ENCODE results near the gene SLC16A12.

SLC16A12 gene, protein sequence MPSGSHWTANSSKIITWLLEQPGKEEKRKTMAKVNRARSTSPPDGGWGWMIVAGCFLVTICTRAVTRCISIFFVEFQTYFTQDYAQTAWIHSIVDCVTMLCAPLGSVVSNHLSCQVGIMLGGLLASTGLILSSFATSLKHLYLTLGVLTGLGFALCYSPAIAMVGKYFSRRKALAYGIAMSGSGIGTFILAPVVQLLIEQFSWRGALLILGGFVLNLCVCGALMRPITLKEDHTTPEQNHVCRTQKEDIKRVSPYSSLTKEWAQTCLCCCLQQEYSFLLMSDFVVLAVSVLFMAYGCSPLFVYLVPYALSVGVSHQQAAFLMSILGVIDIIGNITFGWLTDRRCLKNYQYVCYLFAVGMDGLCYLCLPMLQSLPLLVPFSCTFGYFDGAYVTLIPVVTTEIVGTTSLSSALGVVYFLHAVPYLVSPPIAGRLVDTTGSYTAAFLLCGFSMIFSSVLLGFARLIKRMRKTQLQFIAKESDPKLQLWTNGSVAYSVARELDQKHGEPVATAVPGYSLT

DNA sequence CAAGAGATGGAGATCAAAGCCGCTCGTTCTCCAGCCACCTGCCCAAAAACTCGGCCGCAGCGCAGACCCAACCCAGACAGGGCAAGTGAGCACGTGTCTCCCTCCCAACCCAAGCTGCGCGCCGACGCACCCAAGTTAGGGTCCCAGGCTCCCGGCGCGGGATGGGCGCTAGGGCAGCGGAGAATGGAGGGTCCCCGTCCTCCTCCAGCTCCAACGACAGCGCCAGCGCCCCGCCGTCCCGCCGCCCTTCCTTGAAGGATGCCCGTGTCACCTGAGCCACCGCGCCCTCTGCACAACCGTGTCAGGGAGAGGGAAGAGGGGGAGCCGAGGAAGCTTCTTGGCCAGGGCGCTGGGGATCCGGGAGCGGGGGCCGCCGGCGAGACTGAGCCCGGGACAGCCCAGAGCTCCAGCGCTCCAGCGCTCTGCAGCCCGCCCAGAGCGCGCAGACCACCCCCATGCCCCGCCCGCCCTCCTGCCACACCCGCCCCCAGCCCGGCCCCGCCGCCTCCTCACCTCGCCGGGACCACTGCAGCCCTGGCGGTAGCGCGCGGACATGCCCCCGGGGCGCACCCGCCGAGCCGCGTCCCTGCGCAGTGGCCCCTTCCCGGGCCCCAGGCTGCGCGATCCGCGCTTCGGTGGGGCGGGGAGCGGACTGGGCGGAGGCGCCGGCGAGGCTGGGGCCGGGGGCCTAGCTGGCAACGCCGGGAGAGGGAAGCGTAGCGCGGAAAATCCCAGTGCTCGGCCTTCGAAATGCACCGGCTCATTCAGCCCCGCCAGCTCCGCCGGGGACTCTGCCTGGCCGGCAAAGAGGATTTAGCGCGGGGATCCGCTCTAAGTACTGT, at the start of gene SLC16A12:
Gene SLC16A12 (minus strand): TSS at position 424 of the 842 bp plus-strand sequence. CDS start 73,016 bp downstream, outside the sequence.
- DNase-seq: no peak

DNA sequence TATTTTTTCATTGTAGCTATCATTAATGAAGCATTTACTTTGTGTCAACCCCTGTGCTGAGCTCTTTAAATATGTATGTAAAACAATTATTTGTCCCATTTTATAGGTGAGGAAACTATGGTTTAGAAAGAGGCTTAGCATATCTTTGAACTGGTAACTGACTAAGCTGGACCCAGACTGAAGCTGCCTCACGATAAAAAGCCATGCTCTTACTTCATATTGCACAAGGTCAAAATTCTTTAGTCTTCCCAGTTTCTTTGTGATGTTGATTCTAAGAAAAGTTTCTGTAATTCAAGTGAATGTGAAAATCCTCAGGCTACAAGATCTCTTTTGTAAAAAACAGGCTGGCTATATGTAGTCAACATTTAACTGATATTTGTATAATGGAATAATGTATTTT, 46.6 kb upstream of the SLC16A12 start:
- no peak for DNase-seq

DNA sequence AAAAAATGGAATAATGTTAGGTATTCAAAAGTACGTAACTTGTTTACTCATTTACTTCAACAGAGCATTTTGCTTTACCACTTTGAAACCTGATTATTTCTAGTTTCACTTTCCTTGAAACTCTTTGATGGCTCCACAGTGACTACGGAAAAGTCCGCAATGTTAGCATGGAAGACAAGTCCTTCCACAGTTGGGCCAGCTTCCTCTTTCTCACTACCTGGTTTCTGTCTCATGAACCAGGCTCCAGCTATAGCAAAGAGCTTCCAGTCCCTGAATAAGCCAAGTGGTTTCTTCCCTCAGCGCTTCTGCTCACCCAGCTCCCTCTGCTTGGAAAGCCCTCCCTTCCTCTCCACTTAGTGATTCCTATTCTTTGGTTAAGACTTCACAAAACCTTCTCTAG, 44.8 kb upstream of the SLC16A12 start:
- no peak for DNase-seq

DNA sequence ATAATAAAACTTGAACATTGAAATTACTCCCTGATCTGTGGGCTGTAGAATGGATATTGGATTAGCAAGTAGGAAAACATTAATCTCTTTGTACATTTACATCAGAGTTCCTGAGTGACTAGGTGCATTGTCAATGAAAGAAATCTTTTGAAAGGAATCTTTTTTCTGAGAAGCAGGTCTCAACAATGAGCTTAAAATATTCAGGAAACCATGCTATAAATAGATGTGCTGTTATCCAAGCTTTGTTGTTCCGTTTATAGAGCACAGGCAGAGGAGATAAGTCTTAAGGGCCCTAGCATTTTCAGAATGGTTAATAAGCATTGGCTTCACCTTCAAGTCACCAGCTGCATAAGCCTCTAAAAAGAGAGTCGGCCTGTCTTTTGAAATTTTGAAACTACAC, 41.3 kb upstream of the SLC16A12 start:
- DNase-seq: no peak

DNA sequence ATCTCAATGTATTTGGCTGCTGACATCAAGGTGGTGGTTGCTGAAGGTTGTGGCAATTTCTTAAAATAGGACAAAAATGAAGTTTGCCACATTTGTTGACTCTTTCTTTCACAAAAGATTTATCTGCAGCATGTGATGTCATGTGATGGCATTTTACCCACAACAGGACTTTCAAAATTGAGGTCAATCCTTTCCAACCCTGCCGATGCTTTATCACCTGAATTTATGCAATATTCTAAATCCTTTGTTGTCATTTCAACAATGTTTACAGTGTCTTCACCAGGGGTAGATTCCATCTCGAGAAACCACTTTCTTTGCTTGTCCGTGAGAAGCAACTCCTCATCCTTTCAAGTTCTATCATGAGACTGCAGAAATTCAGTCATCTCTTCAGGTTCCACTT, 40.6 kb upstream of the SLC16A12 start:
- no peak for DNase-seq

DNA sequence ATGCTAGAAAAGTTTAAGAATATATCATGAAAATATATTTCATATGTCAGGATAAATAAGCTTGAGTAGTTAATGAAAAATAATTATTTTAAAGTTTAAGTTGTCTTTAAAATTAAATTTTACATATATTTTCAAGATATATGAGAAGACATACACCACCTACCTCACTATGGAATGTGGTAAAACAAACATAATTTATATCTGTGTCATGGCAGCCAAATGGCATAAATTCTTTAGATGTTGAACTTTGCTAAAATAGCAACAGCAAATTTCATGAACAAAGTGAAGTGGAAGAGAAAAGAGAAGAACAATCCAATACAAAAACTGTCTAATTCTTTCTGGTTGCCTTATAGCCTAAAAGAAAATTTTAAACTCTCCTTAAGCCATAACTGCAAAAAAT, 39.6 kb upstream of the SLC16A12 start:
- DNase-seq: no peak

DNA sequence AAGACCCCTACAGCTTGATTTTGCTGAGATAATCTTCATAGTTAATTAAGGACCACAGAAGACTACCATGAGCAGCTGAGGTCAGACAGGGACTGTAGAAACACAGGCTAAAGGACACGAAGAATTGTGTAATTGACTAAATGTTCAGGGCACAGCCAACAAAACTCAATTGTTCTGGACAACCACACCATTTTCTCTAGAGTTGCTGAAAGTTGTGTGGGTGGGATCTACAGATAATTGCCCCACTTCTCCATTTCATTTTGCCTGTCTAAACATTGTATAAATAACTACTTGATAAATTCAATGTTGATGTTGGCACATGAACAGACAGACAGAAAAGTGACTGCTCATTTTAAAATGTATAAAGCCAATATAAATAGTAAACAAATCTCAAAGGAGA, 39.0 kb upstream of the SLC16A12 start:
- no peak for DNase-seq

DNA sequence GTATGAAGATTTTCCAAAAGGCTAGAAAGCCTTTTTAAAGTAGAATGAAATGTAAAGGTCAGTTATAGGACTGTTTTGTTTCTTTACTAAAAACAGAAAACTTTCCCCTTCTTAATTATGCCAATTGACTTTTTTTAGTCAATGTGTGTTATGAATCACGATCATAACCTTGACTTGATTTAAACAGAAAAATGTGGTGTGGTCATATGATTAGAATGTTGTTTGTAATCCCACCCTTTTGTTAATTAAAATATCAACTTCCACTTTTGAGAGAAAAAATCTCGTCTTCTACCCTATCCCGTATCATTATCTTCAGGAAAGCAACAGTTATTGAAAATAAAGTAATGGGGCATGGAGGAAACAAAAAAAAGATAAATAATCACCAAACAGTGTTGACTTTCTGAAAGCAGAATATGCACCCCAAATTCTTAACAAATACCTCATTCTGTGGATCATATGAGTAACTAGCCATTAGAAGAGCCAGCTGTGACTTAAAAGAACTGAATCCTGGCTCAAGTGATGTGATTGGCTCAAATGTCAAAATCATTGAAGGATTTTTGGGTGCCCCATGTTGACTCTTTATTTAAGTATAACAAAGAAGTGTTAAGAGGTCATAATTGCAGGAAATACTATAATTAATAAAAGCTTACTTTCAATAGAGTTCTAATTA, 32.3 kb upstream of the SLC16A12 start:
- no peak for DNase-seq

DNA sequence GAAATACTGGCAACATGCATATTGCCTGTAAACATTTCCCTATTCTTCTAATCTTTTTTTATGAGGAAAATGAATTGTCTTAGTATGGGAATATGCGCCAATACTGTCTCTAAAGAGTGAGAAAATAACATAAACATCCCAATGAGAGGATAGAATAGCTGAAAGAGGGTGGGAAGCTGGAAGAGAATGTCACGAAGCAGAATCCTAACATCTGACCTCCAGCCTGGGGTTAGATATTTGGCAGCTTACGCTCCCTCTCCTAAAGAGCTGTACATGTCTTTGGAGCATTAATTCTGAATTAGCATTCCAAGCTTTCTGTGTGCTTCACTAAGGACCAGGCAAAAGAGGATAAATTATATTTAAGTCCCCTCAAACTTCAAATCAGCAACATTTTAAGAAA, 31.6 kb upstream of the SLC16A12 start:
- DNase-seq: no peak

DNA sequence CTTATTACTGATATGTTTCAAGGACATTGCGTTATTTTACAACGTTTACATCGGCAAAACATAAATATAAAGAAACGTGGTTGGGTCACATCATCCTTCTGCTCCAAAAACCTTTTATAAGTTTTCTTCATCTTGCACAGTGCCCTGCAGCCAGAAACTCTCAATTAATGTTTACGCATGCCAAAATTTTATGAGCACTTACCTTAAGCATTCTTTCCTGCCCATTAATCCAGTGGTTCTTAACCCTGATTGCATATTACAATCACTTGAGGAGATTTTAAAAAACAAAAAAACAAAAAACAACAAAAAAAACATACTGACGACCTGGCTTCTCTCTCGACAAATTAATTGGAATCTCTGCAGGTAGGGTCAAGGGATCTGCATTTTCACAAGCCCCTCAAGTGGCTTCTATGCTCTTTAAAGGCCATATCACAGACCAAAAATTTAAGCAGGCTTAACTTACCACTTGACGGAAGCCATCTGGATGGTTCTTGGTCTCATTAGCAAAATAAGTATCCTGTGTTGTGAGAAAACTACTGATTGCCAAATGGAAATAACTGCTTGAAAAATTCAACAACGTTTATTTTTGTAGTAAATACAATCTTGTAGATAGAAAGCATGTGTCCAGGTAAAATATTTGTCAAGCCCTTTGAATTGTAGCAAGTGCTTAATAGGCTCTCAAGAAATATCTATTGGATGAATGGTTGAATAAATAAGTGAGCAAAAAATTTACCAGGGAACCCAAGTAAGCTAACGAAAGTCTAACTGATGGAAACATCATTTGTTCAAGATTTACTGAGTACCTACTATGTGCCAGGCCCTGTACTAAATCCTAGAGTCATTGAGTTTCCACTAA, 30.9 kb upstream of the SLC16A12 start:
- no peak for DNase-seq

DNA sequence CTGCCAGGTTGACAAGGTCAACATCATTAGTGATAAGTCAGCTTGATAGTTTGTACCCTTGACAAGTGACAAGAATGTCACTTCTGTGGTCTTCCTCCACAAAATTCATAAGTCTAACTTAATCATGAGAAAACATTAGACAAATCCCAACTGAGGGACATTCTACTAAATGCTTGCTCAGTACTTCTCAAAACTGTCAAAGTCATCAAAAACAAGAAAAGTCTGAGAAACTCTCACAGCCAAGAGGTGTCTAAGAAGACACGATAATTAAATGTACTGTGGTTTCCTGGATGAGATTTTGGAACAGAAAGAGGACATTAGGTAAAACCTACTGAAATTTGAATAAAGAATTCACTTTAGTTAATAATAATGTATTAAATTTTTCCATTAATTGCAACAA, 29.8 kb upstream of the SLC16A12 start:
- DNase-seq: no peak

DNA sequence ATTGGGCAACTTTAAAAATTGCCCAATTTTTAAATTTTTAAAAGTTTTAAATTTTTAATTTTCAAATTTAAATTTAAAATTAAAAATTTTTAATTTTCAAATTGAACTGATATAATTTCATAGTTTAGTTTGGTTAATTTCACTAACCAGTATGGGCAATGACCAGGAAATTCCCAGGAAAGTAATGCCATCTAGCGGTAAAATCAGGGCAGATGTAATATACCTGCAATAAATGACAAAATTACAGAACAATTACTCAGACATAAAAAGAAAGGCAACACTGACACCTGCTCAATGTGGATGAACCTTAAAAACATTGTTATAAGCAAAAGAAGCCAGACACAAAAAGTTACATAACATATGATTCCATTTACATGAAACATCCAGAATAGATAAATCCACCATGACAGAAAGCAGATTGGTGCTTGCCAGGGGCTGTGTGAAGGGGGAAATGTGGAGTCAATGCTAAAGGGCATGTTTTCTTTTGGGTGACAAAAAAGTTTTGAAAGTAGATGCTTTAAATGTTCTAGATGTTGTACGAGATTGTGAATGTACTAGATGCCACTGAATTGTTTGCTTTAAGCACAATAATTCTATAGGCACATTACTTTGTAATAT, 28.6 kb upstream of the SLC16A12 start:
- DNase-seq: peak in 1 of 14 donors; percentile 32

DNA sequence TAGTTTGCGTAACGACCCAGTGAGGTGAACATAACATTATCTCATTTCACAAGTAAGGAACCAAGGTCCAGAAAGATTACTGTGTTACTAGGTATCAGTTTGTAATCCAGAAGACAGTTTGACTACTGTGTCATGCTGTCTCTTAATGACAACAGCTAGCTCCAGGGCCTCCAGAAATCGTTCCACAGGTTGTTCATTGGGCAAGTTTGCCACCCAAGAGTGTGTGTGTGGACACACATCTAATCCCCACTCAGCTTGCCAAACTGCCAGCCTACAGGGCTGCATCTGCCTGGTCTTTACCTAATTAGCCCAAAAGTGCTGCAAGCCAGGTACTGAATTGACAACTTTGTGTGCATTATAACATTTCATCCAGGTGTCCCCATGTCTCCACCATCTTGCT, 27.9 kb upstream of the SLC16A12 start:
- DNase-seq: no peak

DNA sequence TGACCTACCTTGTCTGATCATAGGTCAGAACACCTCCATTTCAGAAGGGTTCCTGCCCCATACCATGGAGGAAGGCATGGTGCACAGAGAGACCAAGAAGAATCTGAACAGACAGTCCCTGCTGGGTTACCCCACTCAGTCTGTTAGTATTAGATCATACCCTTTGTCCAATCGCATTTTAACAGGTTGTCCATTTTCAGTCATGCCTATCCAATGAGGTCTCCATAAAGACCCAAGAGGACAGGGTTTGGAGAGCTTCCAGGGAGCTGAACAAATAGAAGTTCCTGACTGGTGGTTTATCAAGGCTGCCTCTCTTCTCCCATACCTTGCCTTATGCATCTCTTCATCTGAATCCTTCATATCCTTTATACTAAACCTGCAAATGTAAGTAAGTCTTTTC, 21.2 kb upstream of the SLC16A12 start:
- no peak for DNase-seq

DNA sequence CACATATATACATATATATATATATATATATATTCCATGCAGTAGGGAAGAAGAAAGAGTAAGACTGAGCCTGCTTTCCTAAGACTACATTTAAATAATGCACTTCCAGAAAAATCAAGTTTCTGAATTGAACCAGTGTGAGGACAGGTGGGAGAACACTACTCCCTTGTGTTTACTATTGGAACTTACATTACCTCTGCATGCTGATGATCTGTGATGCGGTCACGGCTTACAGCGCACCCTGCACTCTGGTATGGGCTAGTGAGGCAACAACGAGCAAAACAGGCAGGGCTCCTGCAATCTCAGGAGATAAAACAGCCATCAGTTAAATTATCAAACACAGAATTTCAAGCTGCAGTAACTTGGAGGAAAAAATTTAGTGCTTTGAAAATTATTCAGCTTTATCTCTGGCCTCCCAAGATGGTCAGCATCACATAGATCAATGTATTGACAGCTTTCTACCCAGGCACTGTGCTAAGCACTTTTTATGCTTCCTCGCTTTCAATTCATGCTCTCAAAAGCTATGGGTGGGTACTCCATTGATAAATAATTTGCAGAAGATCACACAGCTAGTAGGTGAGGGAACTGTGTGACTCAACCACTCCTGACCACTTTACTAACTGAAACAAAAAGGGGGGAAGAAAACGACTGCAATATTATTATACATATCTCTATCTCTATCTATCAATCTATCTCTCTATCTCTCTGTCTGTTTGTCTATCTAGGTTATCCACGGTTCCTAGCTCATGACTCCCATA, 20.5 kb upstream of the SLC16A12 start:
- DNase-seq: no peak

DNA sequence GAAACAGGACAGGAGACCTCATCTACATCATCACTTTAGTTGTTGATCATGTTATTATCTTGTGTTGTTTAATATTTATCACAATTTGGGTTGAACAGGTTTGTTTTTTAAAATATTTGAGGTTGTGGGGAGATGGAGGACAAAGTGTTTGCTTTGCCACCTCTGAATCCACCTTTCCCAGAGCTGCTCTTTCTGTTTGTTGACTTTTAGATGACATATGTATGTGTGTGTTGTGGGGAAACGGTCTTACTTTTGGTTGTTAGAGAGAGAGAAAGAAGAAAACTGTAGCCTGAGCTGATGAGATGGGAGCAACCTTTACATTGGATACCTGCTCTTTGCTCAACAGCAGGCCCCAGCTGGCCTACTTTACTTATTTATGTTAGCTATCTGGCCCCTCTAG, 19.0 kb upstream of the SLC16A12 start:
- DNase-seq: no peak

DNA sequence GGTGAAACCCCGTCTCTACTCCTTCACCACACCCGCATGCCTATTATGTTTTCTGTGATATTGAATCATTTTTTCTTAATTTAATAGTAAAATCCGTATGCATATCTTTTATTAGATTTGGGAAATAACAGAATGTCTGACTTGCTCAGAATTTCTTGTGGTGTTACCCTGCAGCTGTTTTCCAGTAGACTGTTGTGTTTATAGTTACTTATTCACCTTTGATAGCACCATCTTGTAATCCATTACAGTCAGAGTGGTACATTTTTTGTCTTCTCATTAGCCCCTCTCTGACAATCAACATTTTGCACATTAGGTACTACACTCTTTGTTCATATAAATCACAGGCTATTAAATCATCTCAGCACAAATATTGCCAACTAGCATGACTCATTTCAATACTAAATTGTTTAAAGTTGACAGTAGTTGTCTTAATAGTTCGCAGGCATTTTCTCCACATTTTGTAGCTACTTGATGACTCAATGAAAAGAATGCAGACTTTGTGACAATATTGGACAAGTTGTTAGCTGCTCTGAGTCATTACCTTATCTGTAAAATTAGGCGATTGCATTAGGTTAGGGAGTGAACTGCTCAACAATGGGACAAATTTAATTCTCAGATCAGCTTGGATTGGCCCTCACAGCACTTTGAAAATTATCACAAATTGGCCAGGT, 17.8 kb upstream of the SLC16A12 start:
- DNase-seq: no peak

DNA sequence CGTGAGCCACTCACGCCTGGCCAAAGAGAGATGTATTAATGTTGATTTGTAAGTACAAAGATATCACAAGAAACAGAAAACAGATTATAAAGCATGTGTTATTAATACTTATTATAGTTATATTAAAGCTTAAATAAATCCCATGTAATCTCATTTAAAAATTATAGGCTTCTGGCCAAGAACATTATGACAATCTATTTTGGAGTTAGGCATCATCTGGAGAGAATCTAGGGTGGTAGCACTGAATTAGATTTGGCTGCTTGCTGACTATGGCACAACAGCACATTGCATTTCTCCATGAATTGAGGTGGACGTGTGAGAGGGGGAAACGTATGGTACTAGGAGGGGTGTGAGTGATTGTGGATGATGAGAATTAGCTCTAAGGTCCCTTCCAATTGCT, 16.8 kb upstream of the SLC16A12 start:
- no peak for DNase-seq

DNA sequence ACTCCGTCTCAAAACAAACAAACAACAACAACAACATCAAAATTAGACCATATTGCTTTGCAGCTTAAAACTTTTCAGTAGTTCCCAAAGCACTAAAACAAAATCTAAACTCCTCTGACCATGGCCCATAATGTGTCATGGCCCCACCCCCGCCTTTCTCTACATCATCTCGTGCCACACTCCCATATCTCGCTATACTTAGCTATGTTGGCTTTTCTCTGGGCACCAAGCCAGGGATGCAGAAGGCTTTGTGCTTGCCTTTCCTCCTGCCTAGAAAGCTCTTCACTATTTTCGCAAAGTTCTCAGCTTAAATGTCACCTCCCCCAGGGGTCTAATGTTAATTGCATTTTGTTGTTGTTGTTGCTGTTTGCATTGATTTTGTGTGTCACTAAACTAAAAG, 15.1 kb upstream of the SLC16A12 start:
- no peak for DNase-seq

DNA sequence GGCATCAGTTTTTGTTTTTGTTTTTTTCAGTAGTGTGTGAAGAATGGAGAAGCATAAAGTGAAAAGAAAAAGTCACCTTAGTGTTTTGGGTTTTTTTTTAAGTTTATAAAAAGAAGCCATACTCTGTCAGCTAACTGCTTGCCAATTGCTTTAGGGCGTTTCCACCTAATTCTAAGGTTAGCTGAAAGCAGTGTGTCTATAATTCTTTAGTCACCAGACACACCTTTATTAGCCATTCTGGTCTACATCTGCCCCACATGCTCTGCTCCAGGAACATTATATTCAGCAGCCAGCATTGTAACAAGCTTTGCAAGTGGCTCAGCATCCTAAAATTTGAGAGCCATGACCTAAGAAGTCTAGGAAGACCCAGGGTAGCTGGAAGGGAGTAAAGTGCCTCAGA, 14.1 kb upstream of the SLC16A12 start:
- DNase-seq: no peak

All from C1 segment of cervical spinal cord (tissue), 14 donors.